Measurements from ENCODE around the gene NCF4.

DNA sequence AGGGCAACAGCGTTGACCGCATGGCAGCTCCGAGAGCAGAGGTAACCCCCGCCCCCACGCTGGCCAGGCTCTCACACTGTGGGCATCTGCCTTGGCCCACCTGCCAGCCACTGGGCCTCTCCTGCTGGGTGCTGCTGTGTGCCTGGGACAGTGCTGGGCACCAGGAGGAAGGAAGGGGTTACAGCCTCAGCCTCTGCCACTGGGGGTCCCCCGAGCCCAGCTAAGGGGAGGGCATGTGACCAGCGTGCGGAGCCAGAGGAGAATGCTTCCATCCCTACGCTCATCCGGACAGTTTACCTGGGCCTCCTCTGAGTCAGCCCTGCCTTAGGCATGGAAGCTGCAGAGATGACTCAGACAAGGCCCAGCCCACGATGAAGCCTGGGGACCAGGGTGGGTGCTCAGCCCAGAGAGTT lies 10.9 kb downstream of the NCF4 start:
- TF ChIP-seq, protein P1, sequence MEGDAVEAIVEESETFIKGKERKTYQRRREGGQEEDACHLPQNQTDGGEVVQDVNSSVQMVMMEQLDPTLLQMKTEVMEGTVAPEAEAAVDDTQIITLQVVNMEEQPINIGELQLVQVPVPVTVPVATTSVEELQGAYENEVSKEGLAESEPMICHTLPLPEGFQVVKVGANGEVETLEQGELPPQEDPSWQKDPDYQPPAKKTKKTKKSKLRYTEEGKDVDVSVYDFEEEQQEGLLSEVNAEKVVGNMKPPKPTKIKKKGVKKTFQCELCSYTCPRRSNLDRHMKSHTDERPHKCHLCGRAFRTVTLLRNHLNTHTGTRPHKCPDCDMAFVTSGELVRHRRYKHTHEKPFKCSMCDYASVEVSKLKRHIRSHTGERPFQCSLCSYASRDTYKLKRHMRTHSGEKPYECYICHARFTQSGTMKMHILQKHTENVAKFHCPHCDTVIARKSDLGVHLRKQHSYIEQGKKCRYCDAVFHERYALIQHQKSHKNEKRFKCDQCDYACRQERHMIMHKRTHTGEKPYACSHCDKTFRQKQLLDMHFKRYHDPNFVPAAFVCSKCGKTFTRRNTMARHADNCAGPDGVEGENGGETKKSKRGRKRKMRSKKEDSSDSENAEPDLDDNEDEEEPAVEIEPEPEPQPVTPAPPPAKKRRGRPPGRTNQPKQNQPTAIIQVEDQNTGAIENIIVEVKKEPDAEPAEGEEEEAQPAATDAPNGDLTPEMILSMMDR (IDR thresholded peaks at IDR 0.05): no peak
- TF ChIP-seq EZH2 (IDR thresholded peaks at IDR 0.05; ENCODE audit: borderline replicate concordance, insufficient read depth, low read depth, low read length, poor library complexity, severe bottlenecking): no peak

Measured in B cell (primary cell).